T1000 (cell line): Measurements from ENCODE around the gene PRKCI.
"Not testable (repeated sequence)": the region's sequence is repeated elsewhere in the genome, so short reads cannot be mapped to it uniquely, and the experiment has no call there.

Source experiments
- DNase-seq: peaks from one replicate; lab custom pipeline; 2025; ENCODE audit warnings: mixed read lengths; lab: John Stamatoyannopoulos, UW

PRKCI gene

DNA sequence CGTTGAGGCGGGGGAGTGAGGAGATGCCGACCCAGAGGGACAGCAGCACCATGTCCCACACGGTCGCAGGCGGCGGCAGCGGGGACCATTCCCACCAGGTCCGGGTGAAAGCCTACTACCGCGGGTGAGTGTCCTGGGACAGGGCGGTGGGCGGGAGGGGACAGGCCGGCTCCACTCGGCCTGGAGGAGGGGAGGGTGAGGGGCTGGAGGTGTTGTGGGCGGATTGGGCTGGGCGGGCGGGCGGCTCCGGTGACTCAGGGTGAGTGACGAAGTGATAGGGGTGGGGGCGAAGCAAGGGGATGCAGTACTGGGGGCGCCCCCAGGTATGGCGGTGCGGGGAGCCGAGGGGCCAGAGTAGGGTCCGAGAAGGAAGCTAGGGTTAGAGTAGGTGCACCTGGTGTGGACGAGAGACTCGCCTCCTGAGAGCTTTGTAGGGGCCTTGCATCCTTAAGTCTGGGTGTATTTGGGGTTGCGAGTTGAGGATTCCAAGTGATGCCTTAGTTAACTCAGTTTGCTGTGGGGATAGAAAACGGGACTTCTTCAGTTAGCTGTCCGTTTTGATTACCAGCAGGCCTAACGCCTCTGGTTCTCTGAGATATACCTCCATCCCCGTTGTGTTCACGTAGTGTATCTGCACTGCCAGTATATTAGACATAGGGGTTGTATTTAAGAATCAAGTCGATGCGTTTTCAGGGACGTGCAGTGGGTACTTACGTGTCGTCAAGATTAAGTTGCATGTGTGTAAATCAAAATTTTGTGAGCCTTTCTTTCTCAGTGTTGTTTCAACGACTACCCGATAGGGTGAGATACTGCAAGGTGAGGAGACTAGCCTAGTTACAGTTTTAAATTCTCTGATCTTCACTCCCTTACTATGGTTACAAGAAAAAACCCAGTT, 670 bp downstream of the PRKCI start:
- DNase-seq = no peak

- no peak for DNase-seq
These were observed 2.9 kb downstream of the PRKCI start for GRCh38 chr3:170225166-170225565.

GRCh38 chr3:170226426-170226960, 4.3 kb downstream of the PRKCI start:
- DNase-seq = no peak

- DNase-seq = no peak
These were observed 6.0 kb downstream of the PRKCI start for GRCh38 chr3:170228093-170228766.

- no peak for DNase-seq
These were observed 10.0 kb downstream of the PRKCI start for GRCh38 chr3:170232266-170232665.

DNA sequence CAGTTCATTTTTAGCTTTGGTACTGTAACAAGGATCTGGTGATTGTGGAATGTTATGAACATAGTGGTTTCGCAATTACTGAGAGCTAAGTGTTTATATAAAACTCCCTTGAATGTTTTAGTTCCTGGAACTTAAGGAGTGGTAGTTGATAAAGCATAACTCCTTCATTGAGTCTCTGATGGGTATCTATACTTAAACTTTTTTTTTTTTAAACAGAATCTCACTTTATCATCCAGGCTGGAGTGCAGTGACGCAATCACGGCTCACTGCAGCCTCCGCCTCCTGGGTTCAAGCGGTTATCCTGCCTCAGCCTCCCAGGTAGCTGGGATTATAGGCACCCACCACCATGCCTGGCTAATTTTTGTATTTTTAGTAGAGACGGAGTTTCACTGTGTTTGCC, 11.3 kb downstream of the PRKCI start:
- no peak for DNase-seq

GRCh38 chr3:170240142-170240541, 17.9 kb downstream of the PRKCI start:
- no peak for DNase-seq

DNA sequence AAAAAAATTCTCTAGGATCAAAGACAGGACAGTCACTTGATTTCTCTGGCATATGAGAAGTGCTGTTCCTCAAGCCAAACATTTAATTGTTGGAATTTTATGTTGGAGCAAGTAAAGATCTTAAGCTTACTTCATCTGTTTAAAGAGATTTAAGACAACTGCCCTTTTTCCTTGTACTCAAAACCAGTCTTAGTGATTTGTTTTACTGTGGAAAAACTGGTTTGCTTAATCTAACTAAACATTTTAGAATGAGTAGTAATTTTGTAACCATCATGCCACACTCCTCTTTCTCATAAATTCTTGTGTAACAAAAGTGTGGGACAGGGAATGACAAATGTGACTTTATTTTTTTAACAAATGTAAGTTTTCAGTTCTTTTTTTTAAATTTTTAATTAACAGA, 18.4 kb downstream of the PRKCI start:
- DNase-seq = no peak

DNA sequence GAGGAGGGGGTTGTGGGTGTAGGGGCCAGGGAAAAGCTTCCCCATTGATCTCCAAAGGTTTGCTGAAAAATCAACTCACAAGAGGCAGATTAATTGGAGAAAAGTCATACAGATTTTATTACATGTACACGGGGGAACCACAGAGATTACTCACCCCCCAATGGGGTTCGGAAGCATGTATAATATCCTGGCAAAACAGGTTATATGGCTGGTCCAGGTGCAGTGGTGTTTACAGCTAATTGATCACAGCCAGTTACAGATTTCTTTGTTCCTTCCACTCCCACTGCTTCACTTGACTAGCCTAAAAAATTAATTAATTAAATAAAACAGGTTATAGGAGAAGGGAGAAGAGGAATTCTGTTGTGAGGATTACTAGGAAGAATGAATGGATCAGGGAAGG, 22.4 kb downstream of the PRKCI start:
- DNase-seq = no peak

- DNase-seq = no peak
These were observed 25.7 kb downstream of the PRKCI start for GRCh38 chr3:170247875-170248274.

DNA sequence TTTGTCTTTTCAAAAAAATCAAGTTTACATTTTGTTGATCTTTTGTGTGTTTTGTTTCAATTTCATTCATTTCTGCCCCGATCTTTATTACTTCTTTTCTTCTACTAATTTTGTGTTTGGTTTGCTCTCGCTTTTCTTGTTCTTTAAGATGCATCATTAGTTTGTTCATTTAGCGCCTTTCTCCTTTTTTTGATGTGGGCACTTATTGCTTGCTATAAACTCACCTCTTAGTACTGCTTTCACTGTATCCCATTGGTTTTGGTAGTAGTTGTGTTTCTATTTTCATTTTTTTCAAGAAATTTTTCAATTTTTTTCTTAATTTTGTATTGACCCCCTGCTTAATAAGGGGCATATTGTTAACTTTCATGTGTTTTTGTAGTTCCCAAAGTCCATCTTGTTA, 34.4 kb downstream of the PRKCI start:
- no peak for DNase-seq

- no peak for DNase-seq
These were observed 34.9 kb downstream of the PRKCI start for GRCh38 chr3:170257145-170257544.

- DNase-seq = no peak
These were observed 35.9 kb downstream of the PRKCI start for GRCh38 chr3:170258105-170258487.

GRCh38 chr3:170259907-170260306, 37.7 kb downstream of the PRKCI start:
- DNase-seq = no peak

DNA sequence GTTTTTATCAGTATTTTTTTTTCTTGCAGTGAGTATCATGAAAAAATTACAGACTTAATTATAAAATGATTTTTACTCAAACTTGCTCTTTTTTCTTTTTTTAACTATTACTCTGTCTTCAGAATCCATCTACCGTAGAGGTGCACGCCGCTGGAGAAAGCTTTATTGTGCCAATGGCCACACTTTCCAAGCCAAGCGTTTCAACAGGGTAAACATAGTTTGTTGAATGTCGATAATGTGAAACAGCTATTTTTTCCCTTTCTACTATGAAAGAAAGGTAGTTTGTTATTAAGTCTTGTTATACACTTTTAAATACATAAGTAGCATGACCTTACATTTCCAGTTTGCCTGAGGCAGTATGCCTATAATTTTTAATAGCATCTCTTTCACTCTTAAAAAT, 45.6 kb downstream of the PRKCI start:
- no peak for DNase-seq

- DNase-seq = not testable (repeated sequence)
These were observed 47.5 kb downstream of the PRKCI start for GRCh38 chr3:170269673-170270254.

DNA sequence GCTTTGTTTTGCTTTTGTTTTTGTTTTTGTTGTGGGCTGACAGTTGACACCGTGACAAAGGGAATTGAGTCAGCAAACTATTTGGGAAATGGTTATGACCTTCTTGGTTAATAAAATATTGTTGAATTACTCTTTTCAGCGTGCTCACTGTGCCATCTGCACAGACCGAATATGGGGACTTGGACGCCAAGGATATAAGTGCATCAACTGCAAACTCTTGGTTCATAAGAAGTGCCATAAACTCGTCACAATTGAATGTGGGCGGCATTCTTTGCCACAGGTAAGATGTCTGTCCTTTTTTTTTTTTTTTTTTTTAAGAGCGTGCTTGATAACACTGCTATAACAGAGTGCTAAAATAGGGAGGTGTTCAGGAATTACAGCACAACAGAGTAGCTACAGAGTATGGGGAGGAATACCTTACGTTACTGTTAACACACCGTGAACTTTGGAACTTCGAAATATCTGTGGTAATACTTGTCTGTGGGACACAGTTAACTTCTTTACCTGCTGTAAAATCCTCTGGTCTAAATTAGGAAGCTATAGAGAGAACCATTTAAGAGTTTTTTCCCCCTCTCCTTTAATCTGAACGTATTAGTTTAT, 48.2 kb downstream of the PRKCI start:
- DNase-seq = no peak

- DNase-seq = no peak
These were observed 52.4 kb downstream of the PRKCI start for GRCh38 chr3:170274641-170275040.

DNA sequence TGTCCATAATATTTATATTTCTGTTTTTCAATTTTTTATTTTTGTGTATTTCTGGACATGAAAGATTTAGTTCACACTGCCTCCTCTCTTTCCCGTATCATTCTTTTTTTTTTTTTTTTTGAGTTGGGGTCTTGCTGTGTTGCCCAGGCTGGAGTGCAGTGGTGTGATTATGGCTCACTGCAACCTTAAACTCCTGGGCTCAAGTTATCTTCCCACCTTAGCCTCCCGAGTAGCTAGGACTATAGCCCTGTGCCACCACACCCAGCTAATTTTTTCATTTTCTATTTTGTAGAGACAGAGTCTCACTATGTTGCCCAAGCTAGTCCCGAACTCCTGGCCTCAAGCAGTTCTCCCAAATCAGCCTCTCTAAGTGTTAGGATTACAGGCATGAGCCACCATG, 53.6 kb downstream of the PRKCI start:
- DNase-seq = no peak

DNA sequence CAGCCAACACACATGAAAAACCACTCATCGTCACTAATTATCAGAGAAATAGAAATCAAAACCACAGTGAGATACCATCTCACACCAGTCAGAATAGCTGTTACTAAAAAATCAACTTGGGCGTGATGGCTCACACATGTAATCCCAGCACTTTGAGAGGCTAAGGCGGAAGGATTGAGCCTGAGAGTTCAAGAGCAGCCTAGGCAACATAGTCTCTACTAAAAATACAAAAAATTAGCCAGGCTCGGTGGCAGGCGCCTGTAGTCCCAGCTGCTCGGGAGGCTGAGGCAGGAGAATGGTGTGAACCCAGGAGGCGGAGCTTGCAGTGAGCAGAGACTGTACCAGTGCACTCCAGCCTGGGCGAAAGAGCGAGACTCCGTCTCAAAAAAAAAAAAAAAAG, 55.1 kb downstream of the PRKCI start:
- DNase-seq = not testable (repeated sequence)

- no peak for DNase-seq
These were observed 55.8 kb downstream of the PRKCI start for GRCh38 chr3:170277833-170278580.

- no peak for DNase-seq
These were observed 56.4 kb downstream of the PRKCI start for GRCh38 chr3:170278627-170279026.
